ENCODE results near the gene RANGAP1. TPM values are rescaled to one million over a fixed set of nuclear protein-coding genes. Genes with fewer than 3 reads are reported as not detected.
A peak's percentile ranks its signal among the peaks of the same experiment; 100 is the strongest.

RANGAP1 gene
- total and polyA plus RNA-seq, 2 of the 13 experiments (the other 11 are each of a cell fraction or from before 2014, with no cell fraction given) = 51.8 to 83.9 TPM

GRCh38 chr22:41301085-41302020, 15.4 kb upstream of the RANGAP1 start, which contains the start of gene ZC3H7B (continued):
- TF ChIP-seq, protein P1, sequence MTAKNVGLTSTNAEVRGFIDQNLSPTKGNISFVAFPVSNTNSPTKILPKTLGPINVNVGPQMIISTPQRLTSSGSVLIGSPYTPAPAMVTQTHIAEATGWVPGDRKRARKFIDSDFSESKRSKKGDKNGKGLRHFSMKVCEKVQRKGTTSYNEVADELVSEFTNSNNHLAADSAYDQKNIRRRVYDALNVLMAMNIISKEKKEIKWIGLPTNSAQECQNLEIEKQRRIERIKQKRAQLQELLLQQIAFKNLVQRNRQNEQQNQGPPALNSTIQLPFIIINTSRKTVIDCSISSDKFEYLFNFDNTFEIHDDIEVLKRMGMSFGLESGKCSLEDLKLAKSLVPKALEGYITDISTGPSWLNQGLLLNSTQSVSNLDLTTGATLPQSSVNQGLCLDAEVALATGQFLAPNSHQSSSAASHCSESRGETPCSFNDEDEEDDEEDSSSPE (CRISPR knock-in tag; IDR thresholded peaks at IDR 0.05) = peak; percentile 48; the same call in 1 of the 2 replicates
- TF ChIP-seq KAT8 (CRISPR knock-in tag; IDR thresholded peaks at IDR 0.05) = peak; percentile 74; the same call in 1 of the 2 replicates
- 0 out of 2 replicates have a peak, but pooled peaks have one; percentile 25 for TF ChIP-seq NCOR1 (IDR thresholded peaks at IDR 0.05; ENCODE audit: borderline replicate concordance, low read length)
- TF ChIP-seq ZNF687 (CRISPR knock-in tag; IDR thresholded peaks at IDR 0.05) = peak; percentile 67
- TF ChIP-seq HNRNPH1 (optimal IDR thresholded peaks at IDR 0.05; ENCODE audit: low read depth, low read length) = no peak
- TF ChIP-seq, protein P2, sequence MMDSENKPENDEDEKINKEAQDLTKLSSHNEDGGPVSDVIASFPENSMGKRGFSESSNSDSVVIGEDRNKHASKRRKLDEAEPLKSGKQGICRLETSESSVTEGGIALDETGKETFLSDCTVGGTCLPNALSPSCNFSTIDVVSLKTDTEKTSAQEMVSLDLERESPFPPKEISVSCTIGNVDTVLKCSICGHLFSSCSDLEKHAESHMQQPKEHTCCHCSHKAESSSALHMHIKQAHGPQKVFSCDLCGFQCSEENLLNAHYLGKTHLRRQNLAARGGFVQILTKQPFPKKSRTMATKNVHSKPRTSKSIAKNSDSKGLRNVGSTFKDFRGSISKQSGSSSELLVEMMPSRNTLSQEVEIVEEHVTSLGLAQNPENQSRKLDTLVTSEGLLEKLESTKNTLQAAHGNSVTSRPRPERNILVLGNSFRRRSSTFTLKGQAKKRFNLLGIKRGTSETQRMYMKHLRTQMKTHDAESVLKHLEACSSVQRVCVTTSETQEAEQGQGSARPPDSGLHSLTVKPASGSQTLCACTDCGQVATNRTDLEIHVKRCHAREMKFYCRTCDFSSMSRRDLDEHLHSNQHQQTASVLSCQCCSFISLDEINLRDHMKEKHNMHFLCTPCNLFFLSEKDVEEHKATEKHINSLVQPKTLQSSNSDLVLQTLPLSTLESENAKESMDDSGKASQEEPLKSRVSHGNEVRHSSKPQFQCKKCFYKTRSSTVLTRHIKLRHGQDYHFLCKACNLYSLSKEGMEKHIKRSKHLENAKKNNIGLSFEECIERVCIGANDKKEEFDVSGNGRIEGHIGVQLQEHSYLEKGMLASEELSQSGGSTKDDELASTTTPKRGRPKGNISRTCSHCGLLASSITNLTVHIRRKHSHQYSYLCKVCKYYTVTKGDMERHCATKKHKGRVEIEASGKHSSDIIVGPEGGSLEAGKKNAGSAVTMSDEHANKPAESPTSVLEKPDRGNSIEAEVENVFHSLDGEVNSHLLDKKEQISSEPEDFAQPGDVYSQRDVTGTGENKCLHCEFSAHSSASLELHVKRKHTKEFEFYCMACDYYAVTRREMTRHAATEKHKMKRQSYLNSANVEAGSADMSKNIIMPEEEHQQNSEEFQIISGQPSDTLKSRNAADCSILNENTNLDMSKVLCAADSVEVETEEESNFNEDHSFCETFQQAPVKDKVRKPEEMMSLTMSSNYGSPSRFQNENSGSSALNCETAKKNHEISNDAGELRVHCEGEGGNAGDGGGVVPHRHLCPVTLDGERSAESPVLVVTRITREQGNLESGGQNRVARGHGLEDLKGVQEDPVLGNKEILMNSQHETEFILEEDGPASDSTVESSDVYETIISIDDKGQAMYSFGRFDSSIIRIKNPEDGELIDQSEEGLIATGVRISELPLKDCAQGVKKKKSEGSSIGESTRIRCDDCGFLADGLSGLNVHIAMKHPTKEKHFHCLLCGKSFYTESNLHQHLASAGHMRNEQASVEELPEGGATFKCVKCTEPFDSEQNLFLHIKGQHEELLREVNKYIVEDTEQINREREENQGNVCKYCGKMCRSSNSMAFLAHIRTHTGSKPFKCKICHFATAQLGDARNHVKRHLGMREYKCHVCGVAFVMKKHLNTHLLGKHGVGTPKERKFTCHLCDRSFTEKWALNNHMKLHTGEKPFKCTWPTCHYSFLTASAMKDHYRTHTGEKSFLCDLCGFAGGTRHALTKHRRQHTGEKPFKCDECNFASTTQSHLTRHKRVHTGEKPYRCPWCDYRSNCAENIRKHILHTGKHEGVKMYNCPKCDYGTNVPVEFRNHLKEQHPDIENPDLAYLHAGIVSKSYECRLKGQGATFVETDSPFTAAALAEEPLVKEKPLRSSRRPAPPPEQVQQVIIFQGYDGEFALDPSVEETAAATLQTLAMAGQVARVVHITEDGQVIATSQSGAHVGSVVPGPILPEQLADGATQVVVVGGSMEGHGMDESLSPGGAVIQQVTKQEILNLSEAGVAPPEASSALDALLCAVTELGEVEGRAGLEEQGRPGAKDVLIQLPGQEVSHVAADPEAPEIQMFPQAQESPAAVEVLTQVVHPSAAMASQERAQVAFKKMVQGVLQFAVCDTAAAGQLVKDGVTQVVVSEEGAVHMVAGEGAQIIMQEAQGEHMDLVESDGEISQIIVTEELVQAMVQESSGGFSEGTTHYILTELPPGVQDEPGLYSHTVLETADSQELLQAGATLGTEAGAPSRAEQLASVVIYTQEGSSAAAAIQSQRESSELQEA (CRISPR knock-in tag; IDR thresholded peaks at IDR 0.05; ENCODE audit: not compliant biosample characterization) = no peak
- TF ChIP-seq FOXO4 (CRISPR knock-in tag; conservative IDR thresholded peaks at IDR 0.05) = no peak
- TF ChIP-seq MYNN (CRISPR knock-in tag; IDR thresholded peaks at IDR 0.05; ENCODE audit: low read depth) = no peak
- TF ChIP-seq, protein P3, sequence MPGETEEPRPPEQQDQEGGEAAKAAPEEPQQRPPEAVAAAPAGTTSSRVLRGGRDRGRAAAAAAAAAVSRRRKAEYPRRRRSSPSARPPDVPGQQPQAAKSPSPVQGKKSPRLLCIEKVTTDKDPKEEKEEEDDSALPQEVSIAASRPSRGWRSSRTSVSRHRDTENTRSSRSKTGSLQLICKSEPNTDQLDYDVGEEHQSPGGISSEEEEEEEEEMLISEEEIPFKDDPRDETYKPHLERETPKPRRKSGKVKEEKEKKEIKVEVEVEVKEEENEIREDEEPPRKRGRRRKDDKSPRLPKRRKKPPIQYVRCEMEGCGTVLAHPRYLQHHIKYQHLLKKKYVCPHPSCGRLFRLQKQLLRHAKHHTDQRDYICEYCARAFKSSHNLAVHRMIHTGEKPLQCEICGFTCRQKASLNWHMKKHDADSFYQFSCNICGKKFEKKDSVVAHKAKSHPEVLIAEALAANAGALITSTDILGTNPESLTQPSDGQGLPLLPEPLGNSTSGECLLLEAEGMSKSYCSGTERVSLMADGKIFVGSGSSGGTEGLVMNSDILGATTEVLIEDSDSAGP (CRISPR knock-in tag; IDR thresholded peaks at IDR 0.05; ENCODE audit: borderline replicate concordance) = 0 out of 2 replicates have a peak, but pooled peaks have one; percentile 30
